ENCODE data around the gene GCN1.

GCN1 gene

GRCh38 chr12:120229487-120230325, 35.2 kb upstream of the GCN1 start:
- DNase-seq (ENCODE audit: low read depth): peak; percentile 34

- no peak for DNase-seq (ENCODE audit: low read depth)
Observed at GRCh38 chr12:120229071-120229486, 34.6 kb upstream of the GCN1 start.

DNA sequence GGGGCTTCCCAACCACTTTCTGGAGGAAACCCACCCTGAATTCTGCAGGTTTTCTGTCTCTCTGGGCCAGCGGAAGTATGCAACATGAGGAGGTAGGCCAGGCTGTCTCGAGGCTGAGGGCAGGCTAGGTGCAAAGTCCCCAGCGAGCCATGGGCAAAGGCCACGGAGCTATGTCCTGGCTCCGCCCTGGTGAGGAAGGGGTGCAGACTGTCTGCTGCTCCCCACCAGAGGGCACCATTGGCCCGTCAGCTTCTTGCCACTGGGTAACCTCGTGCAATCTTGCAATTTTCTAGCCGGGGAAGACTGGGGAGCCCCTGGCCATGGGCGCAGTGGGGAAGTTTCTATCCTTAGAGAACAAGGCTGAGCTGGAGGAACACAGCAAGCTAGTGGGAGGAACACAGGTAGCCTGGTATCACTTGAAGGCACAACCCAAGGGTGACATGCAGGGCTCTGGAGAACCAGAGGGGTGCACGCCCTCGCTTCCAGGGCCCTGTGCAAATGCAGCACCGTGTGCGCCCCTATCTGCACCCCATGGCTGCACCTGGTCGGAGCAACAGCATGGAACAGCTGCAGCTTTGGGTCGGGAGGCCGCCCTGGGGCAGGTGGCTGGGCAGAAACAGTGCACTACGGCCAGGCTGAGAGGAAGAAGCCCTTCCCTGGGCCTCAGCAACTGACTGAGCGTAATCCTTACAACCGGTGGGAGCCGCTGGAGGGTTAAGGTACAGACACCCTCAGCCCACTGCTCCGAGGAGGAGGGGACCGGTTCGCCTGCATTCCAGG, 34.0 kb upstream of the GCN1 start:
- DNase-seq (ENCODE audit: low read depth): peak; percentile 71

DNA sequence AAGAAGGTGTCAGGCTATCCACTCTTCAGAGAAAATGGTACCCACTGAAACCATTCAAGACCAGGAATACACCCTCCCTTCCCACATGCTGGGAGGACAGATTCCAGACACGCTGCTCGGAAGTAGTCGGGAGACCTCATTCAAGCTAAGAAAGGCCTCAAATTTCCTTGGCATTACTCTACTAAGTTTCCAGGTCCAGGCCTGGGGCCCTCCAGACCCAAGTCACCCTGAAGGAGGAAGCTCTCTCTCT, 33.5 kb upstream of the GCN1 start:
- DNase-seq (ENCODE audit: low read depth): no peak

- DNase-seq (ENCODE audit: low read depth): no peak
Observed at GRCh38 chr12:120227233-120228040, 32.9 kb upstream of the GCN1 start.

- no peak for DNase-seq (ENCODE audit: low read depth)
Observed at GRCh38 chr12:120225852-120226640, 31.5 kb upstream of the GCN1 start.

DNA sequence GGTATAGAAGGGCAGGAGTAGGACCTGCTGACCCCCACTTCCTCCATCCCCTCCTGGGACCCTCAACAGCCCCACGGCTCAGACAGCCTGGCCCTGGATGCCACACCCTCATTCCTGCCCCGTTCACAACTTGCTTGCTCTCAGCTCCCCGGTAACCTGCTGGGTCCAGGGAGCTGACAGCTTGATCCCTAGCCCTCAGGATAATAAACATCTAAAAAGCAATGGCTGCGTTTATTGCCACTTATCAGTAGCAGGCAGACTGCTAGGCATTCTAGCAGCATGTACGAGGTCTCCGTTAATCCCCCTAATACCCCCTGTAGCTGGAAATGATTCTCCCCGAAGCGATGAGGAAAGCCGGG, 30.7 kb upstream of the GCN1 start:
- DNase-seq (ENCODE audit: low read depth): no peak

DNA sequence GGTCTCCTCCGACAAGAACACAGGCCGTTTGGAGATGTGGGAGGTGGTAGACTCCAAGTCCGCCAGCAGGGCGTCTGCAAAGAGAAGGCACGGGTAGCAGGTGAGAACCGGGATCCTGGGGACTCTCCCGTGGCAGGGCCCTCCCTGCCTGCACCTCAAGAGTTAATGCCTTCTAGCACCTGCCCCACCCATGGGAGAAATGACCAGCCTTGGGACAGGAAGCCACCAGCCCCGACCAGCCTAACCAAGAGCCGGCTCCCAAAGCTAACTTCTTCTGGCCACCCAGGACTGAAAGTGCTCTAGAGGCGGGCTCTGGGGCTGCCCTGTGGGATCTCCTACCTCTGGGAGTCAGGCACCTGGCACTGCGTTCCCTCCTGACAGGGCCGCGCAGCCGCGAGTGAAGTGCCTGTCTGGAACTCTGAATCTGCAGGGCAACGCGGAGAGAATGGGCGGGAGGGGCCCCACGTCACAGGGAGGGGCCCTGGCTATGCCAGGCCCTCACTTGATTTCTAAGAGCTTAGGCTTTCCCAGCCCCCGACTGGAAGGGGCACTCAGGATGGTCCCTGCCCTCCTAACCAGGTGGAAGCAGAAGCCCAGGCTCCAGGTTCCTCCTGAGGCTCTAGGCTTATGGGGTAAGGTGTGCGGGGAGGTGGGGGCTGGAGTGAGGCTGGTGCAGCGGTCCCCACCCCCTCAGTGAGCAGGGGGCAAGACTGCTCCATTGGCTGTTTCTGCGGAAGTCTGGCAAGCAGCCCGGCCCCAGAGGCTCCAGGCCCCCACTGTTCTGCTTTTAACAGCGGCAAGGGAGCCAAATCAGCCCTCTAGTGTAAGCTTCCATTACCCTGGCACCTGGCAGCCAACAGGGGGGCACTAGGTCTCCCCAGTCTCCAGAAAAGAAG, 30.0 kb upstream of the GCN1 start:
- no peak for DNase-seq (ENCODE audit: low read depth)

- DNase-seq (ENCODE audit: low read depth): no peak
Observed at GRCh38 chr12:120223458-120224303, 29.2 kb upstream of the GCN1 start.

DNA sequence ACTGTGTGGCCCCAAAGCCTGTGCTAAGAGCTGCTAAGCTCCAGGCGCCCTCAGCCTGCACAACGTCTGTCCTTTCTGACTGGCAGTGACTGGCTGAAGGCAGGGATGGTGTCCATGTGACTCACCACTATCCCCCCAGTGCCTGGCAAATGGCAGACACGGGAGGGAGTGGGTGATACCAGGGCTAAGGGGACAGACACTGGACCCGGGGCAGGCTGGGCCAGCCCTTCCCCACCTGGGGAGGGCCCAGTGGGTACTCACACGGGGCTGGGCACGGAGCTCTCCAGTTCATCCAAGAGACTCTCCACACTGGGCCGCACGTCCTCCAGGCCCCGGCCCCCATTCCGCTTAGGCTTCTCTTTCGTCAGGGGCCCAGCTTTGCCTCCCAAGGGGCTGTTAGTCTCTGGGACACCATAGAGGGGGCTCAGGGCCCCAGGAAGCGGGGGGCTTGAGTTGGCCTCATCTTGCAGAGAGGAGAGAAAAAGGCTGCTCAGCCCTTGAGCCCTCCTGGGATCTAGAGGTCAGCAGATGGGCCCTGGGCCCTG, 27.8 kb upstream of the GCN1 start:
- DNase-seq (ENCODE audit: low read depth): no peak

GRCh38 chr12:120221576-120221900, 27.0 kb upstream of the GCN1 start:
- DNase-seq (ENCODE audit: low read depth): no peak

- DNase-seq (ENCODE audit: low read depth): no peak
Observed at GRCh38 chr12:120220838-120221575, 26.5 kb upstream of the GCN1 start.

GRCh38 chr12:120218680-120219606, 24.4 kb upstream of the GCN1 start:
- DNase-seq (ENCODE audit: low read depth): no peak

DNA sequence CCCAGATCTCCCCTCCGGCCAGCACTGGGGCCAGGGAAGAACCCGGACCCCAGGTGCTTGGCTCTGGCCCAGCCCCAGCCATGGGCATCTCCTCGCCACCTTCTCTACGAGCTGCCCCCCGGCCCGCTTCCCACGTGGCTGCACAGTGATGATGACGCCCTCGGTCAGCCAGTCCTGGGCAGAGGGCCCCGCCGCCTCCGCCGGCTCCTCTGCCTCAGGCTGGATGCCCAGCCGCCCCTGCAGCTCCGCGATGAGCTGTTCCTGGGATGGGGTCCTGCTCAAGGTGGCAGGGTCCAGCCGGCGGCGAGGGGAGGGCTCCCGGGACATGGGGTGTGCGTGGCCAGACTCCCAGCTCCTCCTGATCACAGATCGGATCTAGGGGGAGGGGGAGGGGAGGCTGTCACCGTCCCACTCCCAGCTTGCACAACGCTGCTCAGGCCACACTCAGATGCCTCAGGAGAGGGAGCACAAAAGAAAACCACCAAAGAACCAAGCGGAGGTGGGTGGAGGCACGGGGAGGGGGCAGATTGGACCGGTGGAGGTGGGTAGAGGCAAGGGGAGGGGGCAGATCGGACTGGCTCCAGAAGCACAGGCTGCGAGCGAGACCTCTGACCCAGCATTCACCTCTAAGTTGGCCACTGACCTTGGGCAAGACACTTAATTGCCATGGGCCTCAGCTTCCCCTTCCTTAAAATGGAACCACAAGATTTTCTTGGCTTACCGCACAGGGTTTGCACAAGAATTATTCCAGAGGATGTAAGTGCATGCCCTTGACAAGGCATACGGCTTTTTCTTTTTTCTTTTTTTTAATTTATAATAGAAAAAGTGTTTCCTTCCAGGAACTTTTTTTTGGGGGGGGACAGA, 22.5 kb upstream of the GCN1 start:
- DNase-seq (ENCODE audit: low read depth): no peak

- no peak for DNase-seq (ENCODE audit: low read depth)
Observed at GRCh38 chr12:120215766-120216735, 21.5 kb upstream of the GCN1 start.

GRCh38 chr12:120215357-120215735, 20.8 kb upstream of the GCN1 start:
- DNase-seq (ENCODE audit: low read depth): no peak
